Esophagus squamous epithelium (tissue), 5 donors: ENCODE measurements around the gene CALM3. TPM values are rescaled to one million over a fixed set of nuclear protein-coding genes. Genes with fewer than 3 reads are reported as not detected.

Source experiments
- DNase-seq: peaks from one replicate; lab custom pipeline; 2025; lab: John Stamatoyannopoulos, UW
- H3K27ac ChIP-seq, 4 donors: fragments of 200-600 bp; sonication (generic); one replicate each; pipeline ENCODE4 v1.5.1; 2016 to 2019; ENCODE audit warnings: mild to moderate bottlenecking in 1 of 4
- H3K27me3 ChIP-seq, 4 donors: fragments of 200-600 bp; sonication (generic); 1 replicate in 3 of 4; 2 replicates in 1 of 4; pipeline versions ENCODE4 v1.5.1 to v1.6.0; 2017 to 2021; ENCODE audit warnings: antibody characterized with exemption in 1 of 4
- H3K36me3 ChIP-seq, 3 donors: fragments of 200-600 bp; sonication (generic); one replicate each; pipeline ENCODE4 v1.5.1; 2016 to 2019
- H3K4me1 ChIP-seq, 3 donors: fragments of 200-600 bp; sonication (generic); one replicate each; pipeline ENCODE4 v1.5.1; 2017 to 2019
- H3K4me3 ChIP-seq, 4 donors: fragments of 200-600 bp; sonication (generic); 1 replicate in 3 of 4; 2 replicates in 1 of 4; pipeline ENCODE4 v1.5.1; 2016 to 2019; ENCODE audit warnings: mild to moderate bottlenecking in 2 of 4, moderate library complexity in 1 of 4
- H3K9me3 ChIP-seq, 3 donors: fragments of 200-600 bp; sonication (generic); one replicate each; pipeline ENCODE4 v1.5.1; 2016 to 2019
- CTCF ChIP-seq, 6 experiments: fragments of 450-650 bp in 4 of 6; fragments of 200-600 bp in 2 of 6; sonication (generic) in 2 of 6; IDR thresholded peaks; one replicate each; pipeline ENCODE4 v1.5.1; 2016 to 2019; ENCODE audit warnings: antibody characterized with exemption in 6 of 6, mild to moderate bottlenecking in 4 of 6, moderate library complexity in 4 of 6
- POLR2A ChIP-seq, 4 donors: fragments of 450-650 bp; IDR thresholded peaks; one replicate each; pipeline ENCODE4 v1.6.1; 2017; ENCODE audit warnings: antibody characterized with exemption in 4 of 4, mild to moderate bottlenecking in 4 of 4, moderate library complexity in 3 of 4
- WGBS, 2 donors: methylation state at CpG; one replicate each; pipeline ENCODE4 v1.1.5; 2018; 5-methylcytosine and 5-hydroxymethylcytosine counted together
- intact Hi-C: fragments of 100-400 bp; cut with DNase I; formaldehyde crosslinking; loops from one replicate; pipeline ENCODE4 v1.15.0; 2022
- total RNA-seq, 4 donors: library from RNA; depleted of rRNA; stranded (reverse); fragments of >200 nt; gene quantifications; one replicate each; pipeline ENCODE4 v1.1.0, GENCODE V29; 2016
- donor health status: DM: yes; HTN: yes; CAD: no.

CALM3 gene
- total RNA-seq, 4 donors from 2014 or later, result 61.9 to 147 (median 84.6) TPM

GRCh38 chr19:46637224-46637623 is 36.1 kb downstream of the CALM3 start:
- intact Hi-C loops, result no loop called here
- WGBS, 2 donors, result 74 to 78% methylated on average over 14 of the region's 14 CpGs
- H3K27ac ChIP-seq, result no peak overlapping the region
- no peak for DNase-seq
- H3K9me3 ChIP-seq, result no peaks in the 10 kb centered on the region
- no peak overlapping the region for H3K4me3 ChIP-seq
- H3K36me3 ChIP-seq, result no peaks in the 10 kb centered on the region
- peaks cover 18 to 51% (median 29%) of the 10 kb centered on the region in 3 donors for H3K4me1 ChIP-seq
- peaks cover 0 to 92% (median 0%) of the 10 kb centered on the region in 4 donors for H3K27me3 ChIP-seq
- no peak for TF ChIP-seq CTCF (IDR thresholded peaks at IDR 0.05)
- TF ChIP-seq POLR2A (IDR thresholded peaks at IDR 0.05), result no peak

- Histone ChIP-seq H3K27ac (peak overlapping the region; percentile 67 to 89 (median 82)), H3K27me3 (peaks cover 0 to 69% (median 0%) of the 10 kb centered on the region in 4 donors), H3K9me3 (no peaks in the 10 kb centered on the region), H3K4me1 (peaks cover 10 to 36% (median 20%) of the 10 kb centered on the region in 3 donors), H3K36me3 (no peaks in the 10 kb centered on the region), H3K4me3 (peak overlapping the region; percentile 18 to 65 (median 44))
- TF ChIP-seq CTCF (IDR thresholded peaks at IDR 0.05) (no peak), POLR2A (IDR thresholded peaks at IDR 0.05) (no peak)
- WGBS, 2 donors, result 12 to 37% methylated on average over 10 to 14 of the region's 49 CpGs
- intact Hi-C loops, result no loop called here
- no peak for DNase-seq
These were observed 38.4 kb downstream of the CALM3 start for GRCh38 chr19:46639358-46640182.

- H3K4me3 ChIP-seq, result no peak overlapping the region
- H3K36me3 ChIP-seq, result no peaks in the 10 kb centered on the region
- intact Hi-C loops, result no loop called here
- no peaks in the 10 kb centered on the region for H3K9me3 ChIP-seq
- DNase-seq, result no peak
- TF ChIP-seq POLR2A (IDR thresholded peaks at IDR 0.05), result no peak
- TF ChIP-seq CTCF (IDR thresholded peaks at IDR 0.05), result no peak
- no peak overlapping the region for H3K27ac ChIP-seq
- WGBS, 2 donors, result 73 to 74% methylated on average over 2 of the region's 2 CpGs
- H3K27me3 ChIP-seq, result peaks cover 0 to 65% (median 0%) of the 10 kb centered on the region in 4 donors
- H3K4me1 ChIP-seq, result peaks cover 10 to 28% (median 15%) of the 10 kb centered on the region in 3 donors
These were observed 39.5 kb downstream of the CALM3 start for GRCh38 chr19:46640656-46641055.

GRCh38 chr19:46644720-46645119 is 43.6 kb downstream of the CALM3 start:
- Histone ChIP-seq H3K4me1 (peaks cover under 1 to 12% (median 2%) of the 10 kb centered on the region in 3 donors), H3K36me3 (no peaks in the 10 kb centered on the region), H3K9me3 (peaks cover 0 to 13% (median 5%) of the 10 kb centered on the region in 3 donors), H3K4me3 (no peak overlapping the region), H3K27me3 (peaks cover 0 to 63% (median 4%) of the 10 kb centered on the region in 4 donors), H3K27ac (peak overlapping the region in 3 of 4 donors; percentile 11 to 41 (median 13))
- WGBS, 2 donors, result 65 to 78% methylated on average over 2 to 3 of the region's 3 CpGs
- intact Hi-C loops, result no loop called here
- TF ChIP-seq CTCF (IDR thresholded peaks at IDR 0.05), result no peak
- TF ChIP-seq POLR2A (IDR thresholded peaks at IDR 0.05), result no peak
- DNase-seq, result no peak

GRCh38 chr19:46646402-46646801 is 45.3 kb downstream of the CALM3 start:
- no peak overlapping the region for H3K4me3 ChIP-seq
- H3K4me1 ChIP-seq, result peaks cover 0 to 8% (median 0%) of the 10 kb centered on the region in 3 donors
- no peak for TF ChIP-seq CTCF (IDR thresholded peaks at IDR 0.05)
- no peak for TF ChIP-seq POLR2A (IDR thresholded peaks at IDR 0.05)
- WGBS, 2 donors, result 57 to 77% methylated on average over 3 of the region's 3 CpGs
- H3K9me3 ChIP-seq, result peaks cover 0 to 13% (median 5%) of the 10 kb centered on the region in 3 donors
- H3K36me3 ChIP-seq, result no peaks in the 10 kb centered on the region
- intact Hi-C loops, result no loop called here
- H3K27me3 ChIP-seq, result peaks cover 0 to 64% (median 4%) of the 10 kb centered on the region in 4 donors
- no peak overlapping the region for H3K27ac ChIP-seq
- DNase-seq, result no peak
